IMR-90 (cell line): ENCODE results near the gene PCP4L1. TPM values are rescaled to one million over a fixed set of nuclear protein-coding genes. Genes with fewer than 3 reads are reported as not detected.

Experiments used
- ATAC-seq: fragments of 200-7000 bp; cut with Tn5 transposase; 2 replicates; pipeline ENCODE4 v1.9.1; 2020; ENCODE audit warnings: low read depth, mild to moderate bottlenecking, moderate library complexity
- BruUV-seq: library from RNA; stranded (reverse); fragments of 400-500 nt; replicated peaks from 2 replicates; lab custom pipeline; 2021; lab: Mats Ljungman, UMichigan
- CTCF ChIA-PET: fragments of 300-600 bp; formaldehyde crosslinking; extraction: SDS; loops from one replicate; lab custom pipeline; 2021; ENCODE audit warnings: antibody characterized with exemption; lab: Yijun Ruan, JAX
- POLR2A ChIA-PET: fragments of 300-600 bp; sonication (Branson Sonifier 250); formaldehyde crosslinking; loops from one replicate; lab custom pipeline; 2022; ENCODE audit warnings: antibody characterized with exemption; ENCODE audit not compliant: unreplicated experiment; lab: Charles Lee
- DNase-seq: peaks from one replicate; pipeline ENCODE4 v3.0.0; 2013
- H2AFZ ChIP-seq: replicated peaks from 2 replicates; pipeline ENCODE3; 2013; ENCODE audit warnings: low read length, mild to moderate bottlenecking; ENCODE audit not compliant: poor library complexity
- H2AK5ac ChIP-seq: 2 replicates; pipeline ENCODE4 v1.6.1; 2013; ENCODE audit warnings: low read depth, low read length, inconsistent platforms
- H2AK9ac ChIP-seq: replicated peaks from 2 replicates; pipeline ENCODE3; 2013; ENCODE audit warnings: mild to moderate bottlenecking, low read depth, low read length, moderate library complexity; ENCODE audit not compliant: poor library complexity
- H2BK120ac ChIP-seq: 2 replicates; pipeline ENCODE4 v1.6.1; 2013; ENCODE audit warnings: low read depth, low read length, inconsistent platforms
- H2BK15ac ChIP-seq: 3 replicates; pipeline ENCODE4 v1.6.1; 2013; ENCODE audit warnings: low read depth, low read length, inconsistent platforms
- H2BK20ac ChIP-seq: 2 replicates; pipeline ENCODE4 v1.6.1; 2013; ENCODE audit warnings: low read depth, mild to moderate bottlenecking, inconsistent platforms, low read length, moderate library complexity
- H2BK5ac ChIP-seq: 2 replicates; pipeline ENCODE4 v1.6.1; 2013; ENCODE audit warnings: mild to moderate bottlenecking, low read depth, low read length, inconsistent platforms; ENCODE audit not compliant: poor library complexity, severe bottlenecking
- H3K14ac ChIP-seq: replicated peaks from 2 replicates; pipeline ENCODE4 v1.6.1; 2013; ENCODE audit warnings: low read depth, low read length, inconsistent platforms
- H3K18ac ChIP-seq: 2 replicates; pipeline ENCODE4 v1.6.1; 2013; ENCODE audit warnings: low read depth, low read length, control low read depth
- H3K23ac ChIP-seq: 2 replicates; pipeline ENCODE4 v1.6.1; 2013; ENCODE audit warnings: low read depth, low read length, inconsistent platforms
- H3K27ac ChIP-seq: 2 replicates; pipeline ENCODE4 v1.5.1; 2013; ENCODE audit warnings: mild to moderate bottlenecking, control low read depth, low read length; ENCODE audit not compliant: insufficient read depth
- H3K27me3 ChIP-seq: 2 replicates; pipeline ENCODE4 v1.6.1; 2013; ENCODE audit warnings: low read length; ENCODE audit not compliant: control insufficient read depth, insufficient read depth
- H3K36me3 ChIP-seq: 2 replicates; pipeline ENCODE4 v1.6.1; 2013; ENCODE audit warnings: low read length, mixed read lengths; ENCODE audit not compliant: control insufficient read depth, insufficient read depth
- H3K4ac ChIP-seq: 2 replicates; pipeline ENCODE4 v1.6.1; 2013; ENCODE audit warnings: low read depth, low read length, inconsistent platforms
- H3K4me1 ChIP-seq: 2 replicates; pipeline ENCODE4 v1.6.1; 2013; ENCODE audit warnings: low read length, mixed read lengths; ENCODE audit not compliant: control insufficient read depth, insufficient read depth
- H3K4me2 ChIP-seq: 2 replicates; pipeline ENCODE4 v1.6.1; 2013; ENCODE audit warnings: low read depth, mild to moderate bottlenecking, control low read depth, low read length, moderate library complexity
- H3K4me3 ChIP-seq: 2 replicates; pipeline ENCODE4 v1.5.1; 2013; ENCODE audit warnings: low read depth, mild to moderate bottlenecking, control low read depth, low read length, moderate library complexity; ENCODE audit not compliant: insufficient read depth
- H3K56ac ChIP-seq: 2 replicates; pipeline ENCODE4 v1.6.1; 2013; ENCODE audit warnings: low read length, inconsistent platforms; ENCODE audit not compliant: insufficient read depth; ENCODE audit errors: extremely low read depth
- H3K79me1 ChIP-seq, 2 experiments: 2 replicates each; pipeline ENCODE4 v1.6.1; 2013; ENCODE audit warnings: low read length in 2 of 2, inconsistent platforms in 1 of 2, low read depth in 1 of 2
- H3K9ac ChIP-seq: 2 replicates; pipeline ENCODE4 v1.6.1; 2013; ENCODE audit warnings: low read depth, low read length, control low read depth
- H3K9me1 ChIP-seq: 2 replicates; pipeline ENCODE4 v1.6.1; 2013; ENCODE audit warnings: low read length, inconsistent platforms; ENCODE audit not compliant: insufficient read depth
- H3K9me3 ChIP-seq: 2 replicates; pipeline ENCODE4 v1.6.1; 2013; ENCODE audit warnings: low read length; ENCODE audit not compliant: control insufficient read depth, insufficient read depth
- H4K20me1 ChIP-seq: 2 replicates; pipeline ENCODE4 v1.6.1; 2013; ENCODE audit warnings: low read length, inconsistent platforms; ENCODE audit not compliant: insufficient read depth
- H4K5ac ChIP-seq: 2 replicates; pipeline ENCODE4 v1.6.1; 2013; ENCODE audit warnings: mild to moderate bottlenecking, low read depth, low read length, control low read depth
- H4K8ac ChIP-seq, 2 experiments: 2 replicates each; pipeline ENCODE4 v1.6.1; 2013; ENCODE audit warnings: low read depth in 2 of 2, low read length in 2 of 2, control low read depth in 1 of 2, inconsistent platforms in 1 of 2
- H4K91ac ChIP-seq: 2 replicates; pipeline ENCODE4 v1.6.1; 2013; ENCODE audit warnings: low read depth, low read length, inconsistent platforms; ENCODE audit not compliant: insufficient read depth
- BHLHE40 ChIP-seq: fragments of 150-350 bp; IDR thresholded peaks from 2 replicates; pipeline ENCODE4 v1.6.1; 2016; ENCODE audit warnings: mild to moderate bottlenecking, low read depth, low read length
- CEBPB ChIP-seq: IDR thresholded peaks from 2 replicates; pipeline ENCODE4 v1.6.1; 2012; ENCODE audit warnings: low read depth, low read length, improper control_type of control experiment
- CHD1 ChIP-seq: IDR thresholded peaks from 2 replicates; pipeline ENCODE4 v1.6.1; 2012; ENCODE audit warnings: low read depth, low read length, improper control_type of control experiment
- CTCF ChIP-seq: conservative IDR thresholded peaks from 2 replicates; pipeline ENCODE4 v1.5.1; 2012; ENCODE audit warnings: mild to moderate bottlenecking, low read depth, low read length, improper control_type of control experiment
- ELK1 ChIP-seq: fragments of 150-350 bp; IDR thresholded peaks from 2 replicates; pipeline ENCODE4 v1.6.1; 2016; ENCODE audit warnings: low read depth, mild to moderate bottlenecking, low read length, moderate library complexity, borderline replicate concordance
- FOS ChIP-seq: fragments of 150-350 bp; IDR thresholded peaks from 2 replicates; pipeline ENCODE4 v1.6.1; 2016; ENCODE audit warnings: low read depth, low read length
- MAFK ChIP-seq: IDR thresholded peaks from 2 replicates; pipeline ENCODE4 v1.6.1; 2012; ENCODE audit warnings: low read depth, low read length, improper control_type of control experiment
- MAZ ChIP-seq: IDR thresholded peaks from 2 replicates; pipeline ENCODE4 v1.6.1; 2012; ENCODE audit warnings: low read depth, mild to moderate bottlenecking, low read length, improper control_type of control experiment, moderate library complexity, borderline replicate concordance
- MXI1 ChIP-seq: IDR thresholded peaks from 2 replicates; pipeline ENCODE4 v1.6.1; 2012; ENCODE audit warnings: low read depth, mild to moderate bottlenecking, low read length, moderate library complexity, borderline replicate concordance
- NFE2L2 ChIP-seq: fragments of 150-350 bp; IDR thresholded peaks from 2 replicates; pipeline ENCODE4 v1.6.1; 2016; ENCODE audit warnings: low read depth, mild to moderate bottlenecking, low read length
- POLR2A ChIP-seq: IDR thresholded peaks from 2 replicates; pipeline ENCODE4 v1.6.1; 2012; ENCODE audit warnings: mild to moderate bottlenecking, low read depth, low read length
- RAD21 ChIP-seq: IDR thresholded peaks from 2 replicates; pipeline ENCODE4 v1.6.1; 2012; ENCODE audit warnings: low read length, improper control_type of control experiment
- RCOR1 ChIP-seq: IDR thresholded peaks from 2 replicates; pipeline ENCODE4 v1.6.1; 2012; ENCODE audit warnings: mild to moderate bottlenecking, low read length, improper control_type of control experiment; ENCODE audit not compliant: insufficient replicate concordance
- SMC3 ChIP-seq: fragments of 150-350 bp; IDR thresholded peaks from 2 replicates; pipeline ENCODE4 v1.6.1; 2016; ENCODE audit warnings: low read depth, mild to moderate bottlenecking, antibody characterized with exemption, low read length, moderate library complexity
- USF2 ChIP-seq: fragments of 150-350 bp; IDR thresholded peaks from 2 replicates; pipeline ENCODE4 v1.6.1; 2017; ENCODE audit warnings: mild to moderate bottlenecking, antibody characterized with exemption, low read length, low read depth
- WGBS, 2 experiments: methylation state at CpG; one replicate each; pipeline versions ENCODE4 v1.1.5 to v1.1.7; 2013; ENCODE audit warnings: missing lambda C conversion rate in 2 of 2; ENCODE audit not compliant: insufficient read length in 1 of 2; ENCODE audit errors: extremely low coverage in 2 of 2; 5-methylcytosine and 5-hydroxymethylcytosine counted together
- dilution Hi-C: fragments of 300-500 bp; cut with HindIII; formaldehyde crosslinking; loops from one replicate; pipeline ENCODE4 v1.14.3; 2018; ENCODE audit warnings: low sequenced_read_pairs; ENCODE audit not compliant: unreplicated experiment
- in situ Hi-C: fragments of 300-500 bp; cut with MboI; formaldehyde crosslinking; loops from 3 replicates; pipeline ENCODE4 v1.14.3; 2019; ENCODE audit warnings: low sequenced_read_pairs, inconsistent platforms, mixed read lengths
- intact Hi-C: fragments of 100-400 bp; cut with micrococcal nuclease; formaldehyde crosslinking; loops from 2 replicates; pipeline ENCODE4 v1.10.0; 2022
- polyA plus RNA-seq, 3 experiments: library from polyadenylated mRNA; depleted of rRNA; stranded (reverse); fragments of >200 nt; gene quantifications; 2 replicates each; pipeline ENCODE4 v1.2.3, GENCODE V29; 2012; ENCODE audit warnings: low replicate concordance in 1 of 3
- total RNA-seq: library from RNA; depleted of rRNA; stranded (reverse); fragments of >200 nt; gene quantifications from 2 replicates; pipeline ENCODE4 v1.2.3, GENCODE V29; 2012

Gene PCP4L1
- total and polyA plus RNA-seq, 2 of the 4 experiments (the other 2 are of a cell fraction): not detected

GRCh38 chr1:161220002-161220401 is 38.5 kb upstream of the PCP4L1 start:
- Histone ChIP-seq H2AK9ac (no peak overlapping the region), H4K8ac (no peak overlapping the region), H3K4me3 (no peak overlapping the region), H3K14ac (no peak overlapping the region), H2BK5ac (no peak overlapping the region), H3K4ac (no peak overlapping the region), H3K18ac (no peak overlapping the region), H3K9ac (no peak overlapping the region), H2BK15ac (no peak overlapping the region), H4K5ac (no peak overlapping the region), H3K23ac (no peak overlapping the region), H2AFZ (no peak overlapping the region), H3K36me3 (peaks cover 4% of the 10 kb centered on the region; the same call in 1 of the 2 replicates), H2BK120ac (no peak overlapping the region), H3K4me1 (peaks cover 11% of the 10 kb centered on the region), H3K27me3 (no peaks in the 10 kb centered on the region; the same call in 1 of the 2 replicates), H3K4me2 (no peak overlapping the region), H3K56ac (no peak overlapping the region), H3K79me1 (no peaks in the 10 kb centered on the region), H2AK5ac (no peak overlapping the region), H3K9me3 (no peaks in the 10 kb centered on the region), H3K9me1 (peaks cover 14% of the 10 kb centered on the region), H2BK20ac (no peak overlapping the region), H4K20me1 (no peaks in the 10 kb centered on the region), H4K91ac (no peak overlapping the region), H3K27ac (no peak overlapping the region)
- intact Hi-C loops (no loop called here), in situ Hi-C loops (no loop called here), dilution Hi-C loops (no loop called here)
- 83% methylated on average over 3 of the region's 5 CpGs; no CpG with 5 or more reads in 1 of the 2 experiments for WGBS, 2 experiments
- ChIA-PET CTCF (no interaction called here), POLR2A (no interaction called here)
- DNase-seq: no peak
- no peak for TF ChIP-seq BHLHE40
- TF ChIP-seq MAFK: no peak
- TF ChIP-seq FOS: no peak
- TF ChIP-seq RCOR1: no peak
- no peak for TF ChIP-seq MXI1
- no peak for TF ChIP-seq CTCF
- no peak for TF ChIP-seq CEBPB
- TF ChIP-seq NFE2L2: no peak
- TF ChIP-seq MAZ: no peak
- TF ChIP-seq POLR2A: no peak
- no peak for TF ChIP-seq ELK1
- TF ChIP-seq USF2: no peak
- no peak for TF ChIP-seq CHD1
- TF ChIP-seq RAD21: no peak
- TF ChIP-seq SMC3: no peak
- no peak for ATAC-seq
- no TSS peak for BruUV-seq
